ENCODE measurements around the gene TSC22D3.
"Not testable (repeated sequence)": the region's sequence is repeated elsewhere in the genome, so short reads cannot be mapped to it uniquely, and the experiment has no call there.

The TSC22D3 gene

GRCh38 chrX:107691024-107691448 lies 84.6 kb downstream of the TSC22D3 start:
- Histone ChIP-seq H3K4me1 (ENCODE audit: control insufficient read depth, insufficient read depth, low read length) (no peaks in the 10 kb centered on the region), H3K27ac (ENCODE audit: low read depth, low read length) (no peak overlapping the region), H3K27me3 (ENCODE audit: control insufficient read depth, insufficient read depth, low read length) (peaks cover 7% of the 10 kb centered on the region), H3K9me3 (ENCODE audit: control insufficient read depth, insufficient read depth, low read length) (no peaks in the 10 kb centered on the region), H3K9ac (ENCODE audit: low read depth, low read length) (no peak overlapping the region), H3K4me3 (ENCODE audit: low read depth, low read length) (no peak overlapping the region), H3K36me3 (ENCODE audit: control insufficient read depth, insufficient read depth, low read length) (no peaks in the 10 kb centered on the region)

DNA sequence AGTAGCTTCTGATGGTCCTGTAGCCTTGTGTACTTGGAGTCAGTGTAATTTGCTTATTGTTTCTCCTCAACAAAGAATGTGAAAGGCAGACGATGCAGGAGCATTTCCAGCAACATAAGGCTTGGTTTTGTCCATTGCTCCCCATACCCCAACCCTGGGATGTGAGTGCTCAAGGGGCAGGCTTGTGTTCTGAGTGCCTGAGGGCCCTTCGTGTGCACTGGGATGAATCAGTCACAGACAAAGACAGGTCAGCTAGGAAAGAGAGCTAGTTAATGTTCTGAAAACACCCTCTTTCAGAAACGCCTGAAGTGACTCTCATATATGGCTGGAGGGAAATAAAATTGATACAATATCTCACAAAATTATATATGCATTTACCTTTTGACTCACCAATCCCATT lies 88.1 kb downstream of the TSC22D3 start:
- H3K27me3 ChIP-seq (ENCODE audit: control insufficient read depth, insufficient read depth, low read length): peaks cover 7% of the 10 kb centered on the region
- H3K9ac ChIP-seq (ENCODE audit: low read depth, low read length): no peak overlapping the region
- no peak overlapping the region for H3K4me3 ChIP-seq (ENCODE audit: low read depth, low read length)
- H3K27ac ChIP-seq (ENCODE audit: low read depth, low read length): no peak overlapping the region
- H3K36me3 ChIP-seq (ENCODE audit: control insufficient read depth, insufficient read depth, low read length): no peaks in the 10 kb centered on the region
- H3K4me1 ChIP-seq (ENCODE audit: control insufficient read depth, insufficient read depth, low read length): no peaks in the 10 kb centered on the region
- H3K9me3 ChIP-seq (ENCODE audit: control insufficient read depth, insufficient read depth, low read length): no peaks in the 10 kb centered on the region

DNA sequence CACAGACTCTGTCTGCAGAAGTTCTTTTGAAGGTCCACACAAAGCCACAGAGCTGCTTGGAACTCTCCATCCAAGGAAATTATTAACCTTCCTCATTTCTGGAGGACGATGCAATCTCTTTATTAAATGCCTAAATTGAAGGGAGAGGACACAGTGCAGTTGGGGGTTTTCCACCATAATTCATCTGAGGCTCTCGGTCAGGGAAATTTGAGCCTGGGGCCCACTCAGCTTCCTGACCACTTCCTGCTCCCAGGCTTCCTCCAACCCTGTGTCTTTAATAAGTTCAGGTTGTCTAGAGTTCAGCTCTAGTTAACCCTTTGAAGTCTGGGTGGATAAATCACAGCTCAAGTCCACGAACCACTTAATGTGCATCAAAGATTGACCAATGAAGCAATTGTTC lies 88.8 kb downstream of the TSC22D3 start:
- Histone ChIP-seq H3K27ac (ENCODE audit: low read depth, low read length) (no peak overlapping the region), H3K4me3 (ENCODE audit: low read depth, low read length) (no peak overlapping the region), H3K27me3 (ENCODE audit: control insufficient read depth, insufficient read depth, low read length) (peaks cover 7% of the 10 kb centered on the region), H3K9me3 (ENCODE audit: control insufficient read depth, insufficient read depth, low read length) (no peaks in the 10 kb centered on the region), H3K9ac (ENCODE audit: low read depth, low read length) (no peak overlapping the region), H3K4me1 (ENCODE audit: control insufficient read depth, insufficient read depth, low read length) (no peaks in the 10 kb centered on the region), H3K36me3 (ENCODE audit: control insufficient read depth, insufficient read depth, low read length) (no peaks in the 10 kb centered on the region)

GRCh38 chrX:107686026-107686425 lies 89.6 kb downstream of the TSC22D3 start:
- Histone ChIP-seq H3K4me3 (ENCODE audit: low read depth, low read length) (no peak overlapping the region), H3K27ac (ENCODE audit: low read depth, low read length) (no peak overlapping the region), H3K9me3 (ENCODE audit: control insufficient read depth, insufficient read depth, low read length) (no peaks in the 10 kb centered on the region), H3K9ac (ENCODE audit: low read depth, low read length) (no peak overlapping the region), H3K27me3 (ENCODE audit: control insufficient read depth, insufficient read depth, low read length) (peaks cover 7% of the 10 kb centered on the region), H3K4me1 (ENCODE audit: control insufficient read depth, insufficient read depth, low read length) (no peaks in the 10 kb centered on the region), H3K36me3 (ENCODE audit: control insufficient read depth, insufficient read depth, low read length) (no peaks in the 10 kb centered on the region)

DNA sequence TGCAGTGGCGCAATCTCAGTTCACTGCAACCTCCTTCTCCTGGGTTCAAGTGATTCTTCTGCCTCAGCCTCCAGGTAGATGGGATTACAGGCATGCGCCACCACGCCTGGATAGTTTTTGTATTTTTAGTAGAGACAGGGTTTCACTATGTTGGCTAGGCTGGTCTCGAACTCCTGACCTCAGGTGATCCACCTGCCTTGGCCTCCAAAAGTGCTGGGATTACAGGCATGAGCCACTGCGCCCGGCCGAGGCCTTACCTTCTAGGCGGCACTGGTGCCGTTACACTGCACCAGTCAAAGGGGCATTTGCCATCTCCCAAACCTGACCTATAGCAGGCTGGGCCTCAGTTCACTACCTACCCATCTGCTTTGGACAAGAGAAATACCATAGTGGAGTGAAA lies 90.0 kb downstream of the TSC22D3 start:
- H3K4me1 ChIP-seq (ENCODE audit: control insufficient read depth, insufficient read depth, low read length); H3K4me3 ChIP-seq (ENCODE audit: low read depth, low read length); H3K9me3 ChIP-seq (ENCODE audit: control insufficient read depth, insufficient read depth, low read length); H3K9ac ChIP-seq (ENCODE audit: low read depth, low read length); H3K36me3 ChIP-seq (ENCODE audit: control insufficient read depth, insufficient read depth, low read length); H3K27ac ChIP-seq (ENCODE audit: low read depth, low read length); H3K27me3 ChIP-seq (ENCODE audit: control insufficient read depth, insufficient read depth, low read length): not testable (repeated sequence)

DNA sequence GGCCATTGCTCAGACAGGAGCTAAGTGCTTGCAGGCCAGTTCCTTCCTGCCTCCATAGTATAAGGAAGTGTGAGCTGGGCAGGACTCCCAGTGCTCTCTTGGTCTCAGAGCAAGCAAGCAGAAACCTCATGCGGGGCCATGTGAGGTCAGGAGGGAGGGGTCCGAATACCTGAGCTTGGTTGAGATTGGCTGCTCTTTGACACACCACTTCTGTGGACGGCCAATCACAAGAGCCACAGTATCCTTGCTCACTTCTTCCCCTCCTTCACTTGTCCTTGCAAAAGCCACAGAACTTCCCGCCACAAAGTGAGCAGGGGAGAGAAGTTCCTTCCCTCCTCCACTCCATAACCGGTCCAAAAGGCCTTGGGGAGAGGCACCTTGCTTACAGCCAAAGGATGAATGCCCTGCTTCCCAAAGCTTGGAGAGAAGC lies 90.6 kb downstream of the TSC22D3 start:
- Histone ChIP-seq H3K4me1 (ENCODE audit: control insufficient read depth, insufficient read depth, low read length) (no peaks in the 10 kb centered on the region), H3K27me3 (ENCODE audit: control insufficient read depth, insufficient read depth, low read length) (peaks cover 7% of the 10 kb centered on the region)

DNA sequence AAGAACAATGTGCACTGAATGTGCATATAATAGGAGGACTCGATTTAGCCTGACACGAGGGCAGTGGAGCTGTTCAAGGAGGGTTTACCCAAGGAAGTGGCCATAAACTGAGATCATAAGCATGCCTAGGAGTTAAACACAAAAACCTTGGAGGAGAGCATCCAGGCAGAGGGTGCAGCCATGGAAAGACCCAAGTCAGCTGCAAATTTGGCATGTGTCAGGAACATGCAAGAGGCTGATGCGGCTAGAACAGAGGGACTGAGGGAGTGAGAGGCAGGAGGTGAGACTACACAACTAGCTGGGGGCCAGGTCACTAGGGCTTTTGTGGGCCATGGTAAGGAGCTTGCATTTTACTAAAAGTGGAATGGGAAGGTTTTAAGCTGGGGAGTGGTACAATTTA lies 91.7 kb downstream of the TSC22D3 start:
- no peaks in the 10 kb centered on the region for H3K36me3 ChIP-seq (ENCODE audit: control insufficient read depth, insufficient read depth, low read length)
- H3K27me3 ChIP-seq (ENCODE audit: control insufficient read depth, insufficient read depth, low read length): peaks cover 12% of the 10 kb centered on the region
- H3K4me3 ChIP-seq (ENCODE audit: low read depth, low read length): no peak overlapping the region
- no peak overlapping the region for H3K9ac ChIP-seq (ENCODE audit: low read depth, low read length)
- H3K9me3 ChIP-seq (ENCODE audit: control insufficient read depth, insufficient read depth, low read length): no peaks in the 10 kb centered on the region
- no peaks in the 10 kb centered on the region for H3K4me1 ChIP-seq (ENCODE audit: control insufficient read depth, insufficient read depth, low read length)
- no peak overlapping the region for H3K27ac ChIP-seq (ENCODE audit: low read depth, low read length)

More for the DNA sequence above, 90.6 kb downstream of the TSC22D3 start:
- Histone ChIP-seq H3K36me3 (ENCODE audit: control insufficient read depth, insufficient read depth, low read length) (no peaks in the 10 kb centered on the region), H3K4me3 (ENCODE audit: low read depth, low read length) (no peak overlapping the region), H3K9me3 (ENCODE audit: control insufficient read depth, insufficient read depth, low read length) (no peaks in the 10 kb centered on the region), H3K9ac (ENCODE audit: low read depth, low read length) (no peak overlapping the region), H3K27ac (ENCODE audit: low read depth, low read length) (no peak overlapping the region)

DNA sequence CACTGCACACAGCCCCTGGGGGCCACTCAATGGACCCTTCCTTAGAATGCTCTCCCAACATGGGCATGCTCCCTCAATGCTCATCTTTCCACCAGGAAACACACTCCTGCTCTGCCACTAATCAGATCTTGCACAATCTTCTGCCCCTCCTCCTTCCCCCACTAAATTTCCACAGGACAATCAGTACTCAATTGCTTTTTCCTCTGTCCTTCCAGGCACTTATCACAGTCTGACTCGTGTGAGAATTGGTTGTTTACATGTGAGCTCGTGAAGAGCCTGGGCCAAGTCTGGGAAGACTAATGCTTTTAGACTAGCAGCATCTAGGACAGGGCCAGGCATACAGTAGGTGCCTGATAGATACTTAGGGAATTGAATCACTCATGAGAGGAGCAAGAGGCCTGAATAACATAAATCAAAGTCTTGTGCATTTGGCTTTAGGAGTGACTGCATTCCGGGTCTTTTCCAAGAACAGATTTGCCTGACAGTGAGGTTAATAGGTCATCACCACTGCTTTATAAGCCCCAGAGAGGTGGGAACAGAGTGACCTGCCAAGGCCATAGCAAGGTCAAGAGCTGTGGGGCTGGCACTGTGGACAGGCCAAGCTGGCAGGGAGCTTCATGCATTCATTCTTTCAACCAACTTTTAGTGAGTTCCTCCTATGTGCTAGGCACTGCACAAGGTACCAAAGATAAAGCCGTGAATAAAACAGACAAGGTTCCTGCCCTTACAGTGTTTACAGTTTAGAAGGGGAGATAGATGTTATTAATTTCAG lies 92.3 kb downstream of the TSC22D3 start:
- H3K36me3 ChIP-seq (ENCODE audit: control insufficient read depth, insufficient read depth, low read length): no peaks in the 10 kb centered on the region
- no peak overlapping the region for H3K4me3 ChIP-seq (ENCODE audit: low read depth, low read length)
- H3K27me3 ChIP-seq (ENCODE audit: control insufficient read depth, insufficient read depth, low read length): peaks cover 16% of the 10 kb centered on the region
- H3K9me3 ChIP-seq (ENCODE audit: control insufficient read depth, insufficient read depth, low read length): no peaks in the 10 kb centered on the region
- no peaks in the 10 kb centered on the region for H3K4me1 ChIP-seq (ENCODE audit: control insufficient read depth, insufficient read depth, low read length)
- no peak overlapping the region for H3K9ac ChIP-seq (ENCODE audit: low read depth, low read length)
- no peak overlapping the region for H3K27ac ChIP-seq (ENCODE audit: low read depth, low read length)

GRCh38 chrX:107682256-107682655 lies 93.3 kb downstream of the TSC22D3 start:
- Histone ChIP-seq H3K36me3 (ENCODE audit: control insufficient read depth, insufficient read depth, low read length) (no peaks in the 10 kb centered on the region), H3K4me3 (ENCODE audit: low read depth, low read length) (no peak overlapping the region), H3K4me1 (ENCODE audit: control insufficient read depth, insufficient read depth, low read length) (no peaks in the 10 kb centered on the region; the same call in 1 of the 2 replicates), H3K27ac (ENCODE audit: low read depth, low read length) (no peak overlapping the region), H3K27me3 (ENCODE audit: control insufficient read depth, insufficient read depth, low read length) (peaks cover 18% of the 10 kb centered on the region), H3K9me3 (ENCODE audit: control insufficient read depth, insufficient read depth, low read length) (no peaks in the 10 kb centered on the region), H3K9ac (ENCODE audit: low read depth, low read length) (no peak overlapping the region)

DNA sequence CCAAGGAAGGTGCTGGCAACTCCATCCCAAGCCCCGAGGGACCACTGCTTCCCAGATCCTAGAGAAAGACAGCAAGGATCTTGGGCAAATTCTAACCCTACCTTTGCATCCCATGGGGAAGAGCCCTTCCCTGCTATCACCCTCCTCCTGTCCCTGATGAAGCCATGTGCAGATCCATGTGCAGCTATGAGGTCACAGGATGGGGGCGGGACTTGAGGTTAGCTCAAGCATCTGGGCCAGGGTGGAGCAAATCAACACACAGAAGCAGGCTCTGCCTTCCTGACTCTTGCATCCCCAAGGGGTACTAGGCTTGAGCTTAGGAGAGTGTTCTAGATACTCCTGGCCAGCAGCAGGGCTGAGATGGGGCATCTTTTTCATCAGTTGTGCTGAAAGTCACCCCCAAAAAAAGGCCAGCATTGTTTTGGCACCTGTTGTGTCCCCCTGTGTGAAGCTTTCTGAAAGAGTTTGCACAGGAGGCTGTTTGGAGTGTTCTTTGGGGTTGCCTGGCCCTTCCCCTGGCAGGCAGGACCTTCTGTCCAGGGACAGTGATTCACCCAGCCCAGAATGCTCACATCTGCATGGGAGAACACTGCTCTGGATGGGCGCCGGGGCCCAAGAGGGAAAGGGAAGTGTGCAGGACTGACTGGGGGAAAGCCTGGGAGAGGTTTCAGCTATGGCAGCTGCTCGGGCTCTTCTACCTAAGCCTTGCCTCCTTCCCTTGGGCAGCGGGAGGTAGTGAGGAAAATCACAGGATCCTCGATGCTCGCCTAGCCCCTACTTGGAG lies 96.4 kb downstream of the TSC22D3 start:
- no peak overlapping the region for H3K4me3 ChIP-seq (ENCODE audit: low read depth, low read length)
- no peak overlapping the region for H3K9ac ChIP-seq (ENCODE audit: low read depth, low read length)
- H3K36me3 ChIP-seq (ENCODE audit: control insufficient read depth, insufficient read depth, low read length): no peaks in the 10 kb centered on the region
- no peak overlapping the region for H3K27ac ChIP-seq (ENCODE audit: low read depth, low read length)
- no peaks in the 10 kb centered on the region for H3K9me3 ChIP-seq (ENCODE audit: control insufficient read depth, insufficient read depth, low read length)
- H3K4me1 ChIP-seq (ENCODE audit: control insufficient read depth, insufficient read depth, low read length): peaks cover 10% of the 10 kb centered on the region
- peaks cover 40% of the 10 kb centered on the region for H3K27me3 ChIP-seq (ENCODE audit: control insufficient read depth, insufficient read depth, low read length)

DNA sequence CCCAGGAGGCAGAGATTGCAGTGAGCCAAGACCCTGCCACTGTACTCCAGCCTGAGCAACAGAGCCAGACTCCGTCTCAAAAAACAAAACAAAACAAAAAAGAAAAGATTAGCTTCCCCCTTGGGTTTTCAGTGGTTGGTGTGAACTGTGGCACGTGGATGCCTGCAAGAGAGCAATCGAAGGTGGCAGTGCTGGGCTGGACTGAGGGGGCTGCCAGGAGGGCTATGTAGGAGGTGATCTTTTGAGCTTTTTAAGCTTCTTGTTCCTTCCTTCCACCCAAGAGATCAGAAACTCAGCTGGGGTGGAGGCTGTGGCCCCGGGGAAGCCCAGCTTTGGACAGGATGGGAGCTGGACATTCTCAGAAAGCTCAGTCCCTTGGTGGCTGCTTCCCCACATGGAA lies 97.7 kb downstream of the TSC22D3 start:
- Histone ChIP-seq H3K4me3 (ENCODE audit: low read depth, low read length) (no peak overlapping the region), H3K27ac (ENCODE audit: low read depth, low read length) (no peak overlapping the region), H3K27me3 (ENCODE audit: control insufficient read depth, insufficient read depth, low read length) (peaks cover 40% of the 10 kb centered on the region), H3K9ac (ENCODE audit: low read depth, low read length) (no peak overlapping the region), H3K9me3 (ENCODE audit: control insufficient read depth, insufficient read depth, low read length) (no peaks in the 10 kb centered on the region), H3K36me3 (ENCODE audit: control insufficient read depth, insufficient read depth, low read length) (no peaks in the 10 kb centered on the region), H3K4me1 (ENCODE audit: control insufficient read depth, insufficient read depth, low read length) (peaks cover 12% of the 10 kb centered on the region)

All from HUES48 (cell line).